Hematopoietic multipotent progenitor cell treated with erythropoietin and hydrocortisone succinate and interleukin-3 and kit ligand, for 6 days (in vitro differentiated cells): ENCODE measurements around the gene ABCB1.
A peak's percentile ranks its signal among the peaks of the same experiment; 100 is the strongest.

Source experiments
- DNase-seq: peaks from one replicate; pipeline ENCODE4 v3.0.0-alpha.2; 2015

The ABCB1 gene

DNA sequence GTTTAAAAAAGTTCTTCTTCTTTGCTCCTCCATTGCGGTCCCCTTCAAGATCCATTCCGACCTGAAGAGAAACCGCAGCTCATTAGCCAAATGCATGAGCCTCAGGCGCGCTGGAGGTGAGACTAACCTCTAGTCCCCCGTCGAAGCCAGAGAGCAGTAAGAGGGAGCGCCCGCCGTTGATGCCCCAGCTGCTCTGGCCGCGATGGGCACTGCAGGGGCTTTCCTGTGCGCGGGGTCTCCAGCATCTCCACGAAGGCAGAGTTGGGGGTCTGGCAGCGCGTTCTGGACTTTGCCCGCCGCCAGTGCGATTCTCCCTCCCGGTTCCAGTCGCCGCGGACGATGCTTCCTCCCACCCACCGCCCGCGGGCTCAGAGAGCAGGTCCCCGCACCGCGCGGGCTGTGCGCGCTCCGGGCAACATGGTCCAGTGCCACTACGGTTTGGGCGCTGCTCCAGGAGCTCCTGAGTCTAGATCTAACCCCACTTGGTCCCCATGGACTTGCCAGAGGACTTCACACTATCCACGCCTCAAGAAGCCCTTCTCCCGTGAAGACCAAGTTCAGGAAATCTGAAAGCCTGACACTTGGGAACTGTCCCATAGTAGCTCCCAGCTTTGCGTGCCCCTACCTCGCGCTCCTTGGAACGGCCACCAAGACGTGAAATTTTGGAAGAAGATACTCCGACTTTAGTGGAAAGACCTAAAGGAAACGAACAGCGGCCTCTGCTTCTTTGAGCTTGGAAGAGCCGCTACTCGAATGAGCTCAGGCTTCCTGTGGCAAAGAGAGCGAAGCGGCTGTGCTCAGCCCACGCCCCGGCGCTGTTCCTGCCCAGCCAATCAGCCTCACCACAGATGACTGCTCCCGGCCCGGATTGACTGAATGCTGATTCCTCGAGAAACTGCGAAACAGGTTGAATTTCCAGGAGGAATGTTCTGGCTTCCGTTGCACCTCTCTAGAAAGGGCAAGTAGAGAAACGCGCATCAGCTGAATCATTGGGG, at the start of gene ABCB1:
TSS of gene ABCB1 (minus strand) at position 755 of the 995 bp plus-strand sequence. CDS start at position 55, 700 bp downstream.
- DNase-seq: peak; percentile 68

DNA sequence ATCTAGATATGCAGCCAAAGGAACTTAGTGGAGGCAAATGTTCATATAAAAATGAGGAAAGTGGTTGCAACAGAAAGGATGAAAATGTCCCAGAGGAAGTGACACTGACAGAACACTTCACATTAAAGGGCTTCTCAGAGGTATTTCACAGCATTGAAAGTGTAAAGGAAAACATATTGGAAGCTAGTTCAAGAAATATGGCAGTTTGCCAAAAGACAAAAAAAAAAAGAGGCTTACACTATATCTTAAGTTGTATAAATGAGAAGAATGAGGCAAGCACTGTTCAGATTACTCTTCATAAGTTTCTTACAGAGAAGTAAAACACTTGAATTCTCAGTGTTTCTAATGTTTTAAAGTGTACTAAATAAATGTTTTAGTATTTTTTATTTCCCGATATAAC, 47.6 kb upstream of the ABCB1 start:
- peak; percentile 13 for DNase-seq

DNA sequence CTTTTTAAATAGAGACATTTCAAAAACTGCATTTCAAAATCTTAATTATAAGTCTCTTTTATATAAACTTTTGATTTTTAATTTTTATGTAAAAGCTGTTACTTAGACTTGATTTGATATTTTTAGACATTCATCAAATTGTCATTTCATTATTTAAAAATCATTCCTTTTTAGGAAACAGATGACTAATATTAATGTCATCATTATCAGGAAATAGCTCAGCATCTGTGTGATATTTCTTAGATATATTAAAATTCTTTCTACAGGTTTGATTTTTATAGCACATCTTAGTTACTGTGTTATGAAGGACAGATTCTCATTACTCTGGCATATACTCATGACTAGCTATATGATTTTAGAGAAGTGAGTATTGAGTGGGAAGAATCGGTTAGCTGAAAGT, 44.8 kb upstream of the ABCB1 start:
- no peak for DNase-seq

DNA sequence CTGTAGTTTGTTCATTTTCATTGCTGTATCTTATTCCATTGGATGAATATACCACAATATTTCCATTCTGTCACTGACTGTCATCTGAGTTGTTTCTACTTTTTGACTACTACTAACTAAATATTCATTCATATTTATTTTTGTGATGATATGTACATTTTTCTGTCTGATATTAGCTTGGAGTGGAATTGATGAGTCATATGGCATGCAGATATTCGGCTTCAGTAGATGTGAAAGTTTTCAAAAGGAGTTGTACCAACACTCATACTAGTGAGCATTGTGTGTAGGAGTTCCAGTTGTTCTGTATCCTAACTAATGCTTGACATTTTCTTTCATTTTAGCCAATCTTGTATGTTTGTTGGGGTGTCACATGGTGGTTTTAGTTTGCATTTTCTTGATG, 35.2 kb upstream of the ABCB1 start:
- no peak for DNase-seq

DNA sequence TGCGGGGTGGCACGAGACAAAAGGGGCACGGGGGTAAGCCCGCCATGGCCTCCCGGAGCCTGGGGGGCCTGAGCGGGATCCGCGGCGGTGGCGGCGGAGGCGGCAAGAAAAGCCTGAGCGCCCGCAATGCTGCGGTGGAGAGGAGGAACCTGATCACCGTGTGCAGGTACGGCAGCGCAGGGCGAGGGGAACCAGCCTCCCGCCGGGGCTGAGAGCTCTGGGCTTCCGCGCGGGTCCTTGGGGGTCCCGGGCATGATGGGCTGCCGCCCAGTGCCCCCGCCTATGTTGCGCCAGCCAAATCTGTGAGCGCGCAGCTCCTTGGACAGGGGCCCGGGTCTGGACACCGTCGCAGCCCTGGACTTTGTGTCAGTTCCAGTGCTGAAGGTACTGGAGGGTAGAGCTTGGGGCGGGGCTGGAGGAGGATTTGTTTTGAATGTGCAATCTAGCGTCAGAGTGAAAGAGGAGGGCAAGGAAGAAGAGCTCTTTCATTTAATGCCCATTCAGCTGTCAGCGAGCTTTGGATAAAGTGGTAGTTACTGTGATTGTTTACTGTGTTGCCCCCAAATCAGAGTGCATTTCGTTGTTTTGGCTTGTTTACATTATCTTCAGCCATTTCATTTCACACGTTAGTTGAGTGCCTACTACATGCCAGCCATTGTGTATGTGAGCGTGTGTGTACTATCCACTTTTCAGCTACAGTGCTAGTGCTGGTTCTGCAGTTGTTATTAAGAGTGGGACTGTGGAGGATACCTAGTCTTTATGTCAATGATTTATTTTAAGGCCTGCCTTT, 28.3 kb upstream of the ABCB1 start:
- DNase-seq: peak; percentile 27

DNA sequence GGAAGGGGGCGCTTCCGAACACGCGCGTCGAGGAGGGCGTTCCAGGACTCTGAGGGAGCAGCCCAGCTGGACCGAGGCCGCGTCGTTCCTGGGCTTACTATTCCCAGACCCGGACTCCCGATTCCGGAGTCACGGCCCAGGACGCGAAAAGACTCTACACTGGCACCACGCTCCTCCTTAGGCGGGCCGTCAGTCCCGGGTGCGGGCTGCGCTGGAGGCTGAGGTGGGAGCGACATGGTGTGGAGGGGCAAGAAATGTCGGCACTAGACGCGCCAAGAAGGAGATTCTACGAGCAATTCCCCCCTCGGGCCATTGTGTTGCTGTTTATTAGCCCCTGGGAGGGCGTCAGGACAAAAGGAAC, 26.9 kb upstream of the ABCB1 start:
- DNase-seq: no peak

DNA sequence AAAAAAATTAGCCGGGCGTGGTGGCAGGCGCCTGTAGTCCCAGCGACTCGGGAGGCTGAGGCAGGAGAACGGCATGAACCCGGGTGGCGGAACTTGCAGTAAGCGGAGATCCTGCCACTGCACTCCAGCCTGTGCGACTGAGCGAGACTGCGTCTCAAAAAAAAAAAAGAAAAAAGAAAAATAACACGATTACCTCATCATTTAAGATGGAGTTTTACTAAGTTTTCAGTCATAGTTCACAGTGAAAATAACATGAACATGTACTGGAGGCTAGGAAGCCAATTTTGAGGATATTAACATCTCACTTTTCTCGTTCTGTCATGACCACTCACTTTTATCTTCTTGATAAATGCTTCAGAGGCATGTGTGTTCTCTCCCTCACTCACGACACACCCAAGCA, 24.4 kb upstream of the ABCB1 start:
- no peak for DNase-seq

DNA sequence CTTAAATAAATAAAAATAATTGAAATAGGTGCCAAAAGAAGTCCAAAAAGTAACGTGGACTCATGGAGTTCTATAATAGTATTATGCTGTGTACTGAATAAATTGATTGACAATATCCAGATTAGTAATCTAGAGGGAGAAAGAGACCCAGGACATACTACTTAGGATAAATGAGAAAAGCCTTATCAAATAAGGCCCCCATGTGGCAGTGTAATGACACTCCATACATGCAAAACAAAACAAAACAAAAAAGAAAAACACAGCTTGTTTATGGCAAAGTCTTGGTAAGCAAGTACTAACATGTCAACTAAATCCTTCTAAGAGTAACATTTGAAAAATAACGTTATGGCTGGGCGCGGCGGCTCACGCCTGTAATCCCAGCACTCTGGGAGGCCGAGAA, 23.9 kb upstream of the ABCB1 start:
- peak; percentile 6 for DNase-seq

DNA sequence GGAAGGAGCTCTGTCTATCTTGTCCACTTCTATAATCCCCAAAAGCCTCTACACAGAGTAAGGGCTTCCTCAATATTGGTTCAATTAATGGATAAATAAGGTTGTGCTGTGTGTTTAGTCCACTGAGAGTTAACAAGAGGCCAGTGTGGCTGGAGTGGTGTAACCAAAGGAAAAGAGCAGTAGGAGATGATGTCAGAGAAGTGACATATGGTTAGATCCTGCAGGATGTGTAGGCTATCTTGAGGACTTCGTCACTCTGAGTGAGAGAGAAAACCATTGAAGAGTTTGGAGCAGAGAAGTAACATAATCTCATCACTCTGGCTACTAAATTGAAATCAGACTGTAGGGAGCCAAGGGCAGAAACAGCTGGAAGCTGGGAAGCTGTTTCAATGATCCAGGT, 14.5 kb upstream of the ABCB1 start:
- no peak for DNase-seq

DNA sequence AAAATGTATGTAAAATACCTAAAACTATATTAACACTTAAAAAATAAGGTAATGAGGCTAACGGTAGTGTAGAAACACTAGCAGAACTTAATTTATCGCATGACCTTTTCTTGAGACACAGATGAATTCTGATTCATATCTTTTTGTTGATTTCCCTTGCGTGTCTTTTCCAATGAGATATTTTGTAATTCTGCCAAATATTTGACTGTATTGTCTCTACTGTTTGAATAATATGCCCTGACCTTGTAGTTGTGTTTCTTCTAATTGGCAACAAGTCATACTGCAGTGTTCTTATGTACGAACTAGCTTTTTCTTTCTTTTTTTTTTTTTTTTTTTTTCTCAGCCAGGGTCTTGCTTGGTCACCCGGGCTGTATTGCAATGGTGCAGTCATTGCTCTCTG, 9.2 kb upstream of the ABCB1 start:
- no peak for DNase-seq

DNA sequence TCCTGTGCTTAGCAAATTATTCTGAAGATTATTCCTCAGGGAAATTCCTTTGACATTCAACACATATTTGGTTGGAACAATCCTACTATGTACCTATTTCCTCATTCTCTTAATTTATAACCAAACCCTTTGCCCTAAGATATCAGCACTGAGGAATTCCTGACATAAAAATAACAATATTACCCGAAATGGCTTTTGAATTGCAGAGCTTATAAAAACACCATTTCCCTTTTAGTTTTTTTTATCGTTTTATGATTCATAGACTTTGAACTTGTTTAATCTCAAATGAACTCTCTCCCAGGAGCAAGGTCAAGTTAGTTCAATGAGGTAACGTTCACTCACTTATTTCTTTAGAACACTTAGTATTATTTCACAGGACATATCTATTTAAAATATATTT, 7.7 kb upstream of the ABCB1 start:
- DNase-seq: no peak

DNA sequence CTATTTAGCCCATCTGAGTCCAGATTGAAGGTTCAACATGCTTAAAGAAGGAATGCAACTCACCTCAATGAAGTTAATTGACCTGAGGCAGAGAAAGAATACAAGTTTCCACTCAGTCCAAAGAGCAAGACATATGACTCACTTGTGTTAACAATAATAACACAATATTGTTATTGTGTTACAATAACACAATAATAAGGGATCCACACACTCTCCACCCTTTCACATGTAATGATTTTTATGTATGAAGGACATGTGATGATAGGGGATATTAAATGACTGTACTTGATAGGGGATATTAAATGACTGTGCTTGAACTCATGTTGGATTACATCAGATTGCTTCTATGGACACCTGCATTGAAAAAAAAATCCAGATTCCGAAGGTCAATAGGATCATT, 3.6 kb upstream of the ABCB1 start:
- DNase-seq: no peak

DNA sequence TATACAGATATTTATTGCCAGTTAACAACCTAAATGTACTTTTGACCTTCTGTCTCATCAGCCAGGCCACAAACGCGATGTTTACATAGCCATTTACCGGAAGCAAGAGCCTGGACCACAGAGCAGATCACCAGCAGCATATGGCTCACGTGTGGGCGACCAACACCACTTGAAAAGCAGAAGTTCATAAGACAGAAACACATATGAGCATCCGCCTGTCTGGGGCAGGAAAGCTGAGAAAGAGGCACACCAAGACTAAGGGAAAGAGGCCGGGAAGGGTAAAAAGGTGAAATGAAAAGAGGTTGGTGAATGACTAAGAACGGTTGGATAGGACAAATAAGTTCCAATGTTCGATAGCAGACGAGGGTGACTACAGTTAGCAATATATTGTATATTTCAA, 1.3 kb downstream of the ABCB1 start:
- DNase-seq: peak; percentile 71

DNA sequence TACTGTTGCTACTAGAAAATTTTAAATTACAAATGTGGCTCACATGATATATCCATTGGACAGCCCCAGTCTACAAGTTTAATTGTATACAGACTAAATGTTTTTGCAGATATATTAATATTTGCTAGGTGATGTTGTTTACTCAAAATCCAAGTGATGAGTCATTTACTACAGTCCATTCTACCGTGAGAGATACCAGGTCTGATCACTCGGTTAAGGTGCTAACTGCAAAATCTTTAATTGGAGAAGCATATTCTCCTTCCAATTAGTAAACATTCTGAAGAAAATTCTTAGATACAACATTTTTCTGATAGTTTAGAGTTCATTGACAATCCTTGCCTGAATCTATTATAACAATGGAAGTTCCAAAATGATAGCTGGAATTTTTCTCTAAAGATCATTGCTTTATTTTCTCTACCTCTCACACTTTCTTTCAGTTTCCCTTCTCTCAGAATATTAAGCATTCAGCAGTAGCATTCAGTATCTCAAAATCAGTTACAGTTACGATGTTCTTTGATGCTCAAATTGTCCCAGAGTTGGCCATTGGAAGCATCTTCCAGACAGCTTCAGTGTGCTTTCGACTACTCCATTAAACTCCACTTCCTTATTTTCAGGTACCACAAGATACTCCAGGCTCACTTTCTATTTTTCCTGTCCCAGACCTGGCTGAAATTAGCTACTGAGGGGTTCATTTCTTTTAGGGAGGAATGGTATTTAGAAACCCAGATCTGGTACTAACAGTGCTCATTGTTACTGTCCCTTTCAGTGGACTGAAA, 2.3 kb downstream of the ABCB1 start:
- DNase-seq: no peak

DNA sequence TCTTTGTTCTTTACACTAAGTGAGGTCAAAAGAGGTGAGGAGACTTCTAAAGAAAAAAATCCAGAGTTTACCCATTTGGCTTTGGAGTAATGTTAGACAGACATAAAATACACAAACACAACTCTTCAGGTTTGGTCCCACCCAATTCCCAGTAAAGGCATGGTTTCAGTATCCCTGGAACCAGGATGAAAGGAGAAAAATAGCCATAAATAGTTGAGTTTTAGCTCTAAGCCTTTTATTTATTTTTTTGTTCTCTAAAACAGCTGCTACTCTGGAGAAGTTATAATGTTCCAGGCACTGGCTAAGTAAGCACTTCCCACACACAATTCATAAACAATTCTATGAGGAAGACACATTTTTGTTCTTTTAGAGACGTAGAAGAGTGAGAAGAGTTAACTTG, 4.0 kb downstream of the ABCB1 start:
- DNase-seq: no peak

DNA sequence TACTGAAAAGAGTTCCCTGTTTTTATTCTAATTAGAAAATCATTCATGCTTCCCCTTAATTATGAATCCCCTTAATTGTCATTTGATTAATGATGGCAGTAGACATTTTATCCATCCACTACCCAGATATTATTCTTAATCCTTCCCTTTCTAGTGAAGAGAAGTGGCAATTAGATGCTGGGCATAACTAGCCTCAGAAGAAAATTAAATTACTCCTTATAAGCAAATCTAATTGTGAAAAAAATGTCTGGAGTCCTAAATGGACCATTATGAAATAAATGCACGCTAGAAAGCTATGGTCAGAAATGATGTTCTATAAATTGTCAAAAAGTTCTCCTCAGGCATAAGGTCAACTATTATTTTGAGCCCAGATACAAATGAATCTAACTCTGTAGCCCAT, 4.5 kb downstream of the ABCB1 start:
- no peak for DNase-seq

DNA sequence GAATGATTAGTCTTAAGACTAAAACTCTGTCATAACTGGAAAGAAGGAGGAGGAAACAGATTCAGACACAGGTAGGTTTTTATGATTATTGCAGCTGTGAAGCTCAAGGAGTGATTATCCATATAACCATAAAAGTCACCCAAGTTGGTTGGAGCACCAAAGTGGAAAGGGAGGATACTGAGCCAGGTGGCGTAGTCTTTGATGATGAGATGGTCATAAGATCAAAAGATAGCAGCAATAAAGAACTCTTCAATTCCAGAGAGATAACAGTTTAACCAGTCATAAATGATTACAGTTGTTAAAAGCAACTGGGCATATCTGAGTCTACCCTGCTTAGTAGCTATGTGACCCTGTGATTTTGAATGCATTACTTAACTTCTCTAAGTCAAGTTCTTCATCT, 8.4 kb downstream of the ABCB1 start:
- no peak for DNase-seq

DNA sequence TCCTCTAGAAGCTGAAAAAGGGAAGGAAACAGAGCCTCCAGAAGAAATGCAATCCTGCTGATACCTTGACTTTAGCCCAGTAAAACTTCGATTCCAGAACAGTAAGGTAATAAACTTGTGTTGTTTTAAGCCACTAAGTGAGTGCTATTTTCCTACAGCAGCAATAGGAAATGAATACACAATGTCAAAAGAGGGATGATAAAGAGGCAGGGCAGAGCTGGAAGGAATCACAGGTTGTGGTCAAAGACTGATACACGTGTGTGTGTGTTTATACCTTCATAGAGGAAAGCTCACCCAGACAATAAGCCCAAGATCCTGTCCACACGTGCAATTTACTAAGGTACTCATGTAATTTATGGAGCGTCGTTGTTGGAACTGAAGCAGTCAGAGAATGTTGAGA, 9.5 kb downstream of the ABCB1 start:
- DNase-seq: no peak

DNA sequence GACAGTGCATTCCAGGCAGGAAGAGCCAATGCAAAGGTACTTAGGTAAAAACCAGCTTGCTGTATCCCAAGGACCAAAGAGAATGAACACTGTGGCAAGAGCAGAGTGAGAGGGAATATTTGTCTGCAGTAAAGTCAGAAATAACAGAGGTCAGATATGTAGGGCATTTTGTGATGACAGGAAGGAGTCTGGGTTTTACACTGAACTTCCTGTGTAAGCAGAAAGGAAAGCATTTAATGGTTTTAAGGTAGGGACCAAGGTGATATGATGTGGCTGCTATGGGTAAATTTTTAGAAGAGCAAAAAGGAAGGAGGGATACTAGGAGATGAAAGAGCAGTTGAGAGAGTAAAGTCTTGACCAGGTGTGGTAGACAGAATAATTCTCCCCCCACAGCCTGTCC, 10.1 kb downstream of the ABCB1 start:
- no peak for DNase-seq

DNA sequence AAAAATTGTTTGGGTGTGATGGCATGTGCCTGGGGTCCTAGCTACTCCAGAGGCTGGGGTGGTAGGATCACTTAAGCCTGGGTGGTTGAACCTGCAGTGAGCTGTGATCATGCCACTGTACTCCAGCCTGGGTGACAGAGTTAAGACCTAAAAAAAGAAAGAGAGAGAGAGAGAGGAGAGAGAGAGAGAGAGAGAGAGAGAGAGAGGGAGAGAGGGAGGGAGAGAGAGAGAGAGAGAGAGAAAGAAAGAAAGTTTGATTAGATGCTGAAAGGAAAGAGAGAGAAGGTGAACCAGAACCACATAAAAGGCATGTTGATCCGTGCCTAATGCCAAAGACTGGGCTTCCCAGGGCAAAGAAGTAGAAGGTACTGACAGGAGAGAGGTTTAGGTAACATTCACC, 11.1 kb downstream of the ABCB1 start:
- no peak for DNase-seq

DNA sequence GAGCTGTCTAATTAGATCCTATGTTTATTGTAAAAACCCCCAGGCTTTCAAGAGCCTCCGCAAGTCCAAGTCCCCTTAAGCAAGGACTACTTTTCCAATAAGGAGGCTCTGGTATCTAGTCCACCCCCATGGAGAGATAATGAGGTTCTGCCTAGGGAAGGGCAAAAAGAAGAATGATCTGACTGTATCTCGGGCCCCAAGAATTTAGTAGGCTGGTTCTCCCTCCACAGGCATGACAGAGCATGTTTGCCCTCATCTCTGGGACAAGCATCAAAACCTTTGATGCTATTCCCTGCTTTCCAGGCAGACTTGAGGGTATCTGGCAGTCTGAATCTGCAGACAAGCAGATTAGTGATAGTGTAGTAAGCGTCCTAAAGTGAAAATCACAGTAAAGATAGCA, 19.0 kb downstream of the ABCB1 start:
- no peak for DNase-seq

DNA sequence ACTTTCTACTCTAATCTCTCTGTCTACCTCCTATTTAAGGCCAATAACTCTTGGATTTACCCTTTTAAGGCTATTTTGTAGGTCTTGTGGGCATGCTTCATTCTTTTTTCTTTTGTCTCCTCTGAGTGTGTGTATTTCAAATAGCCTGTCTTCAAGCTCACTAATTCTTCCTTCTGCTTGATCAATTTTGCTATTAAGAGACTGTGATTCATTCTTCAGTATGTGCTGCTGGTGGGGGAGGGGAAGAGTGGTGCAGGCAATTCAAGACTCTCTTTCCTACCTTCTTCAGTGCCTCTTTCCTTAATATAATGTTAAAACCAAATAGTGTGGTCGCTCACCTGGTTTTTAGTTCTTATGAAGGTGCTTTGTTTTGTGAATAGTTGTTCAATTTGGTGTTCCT, 20.0 kb downstream of the ABCB1 start:
- no peak for DNase-seq

DNA sequence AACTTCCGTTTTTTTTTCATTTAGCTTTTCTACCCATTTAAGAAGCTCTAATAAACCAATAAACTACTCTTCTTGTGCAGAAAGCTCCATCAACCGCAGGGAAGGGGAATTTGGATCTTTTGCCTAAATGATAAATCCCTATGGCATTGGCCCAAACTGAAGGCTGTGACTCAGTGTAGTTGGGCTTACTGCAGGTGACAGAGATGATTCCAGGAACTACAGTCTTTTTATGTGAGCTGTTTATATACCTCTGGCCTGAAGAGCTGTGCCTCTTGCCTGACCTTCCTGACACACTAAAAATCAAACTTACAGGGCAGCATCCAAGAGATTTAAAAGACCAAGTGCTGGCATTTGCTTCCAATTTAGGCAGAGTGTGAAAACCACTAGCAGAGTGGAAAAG, 25.2 kb downstream of the ABCB1 start:
- no peak for DNase-seq
